ENCODE results near the gene SEC11A. TPM values are rescaled to one million over a fixed set of nuclear protein-coding genes. Genes with fewer than 3 reads are reported as not detected.
A peak's percentile ranks its signal among the peaks of the same experiment; 100 is the strongest.
"Not testable (repeated sequence)": the region's sequence is repeated elsewhere in the genome, so short reads cannot be mapped to it uniquely, and the experiment has no call there.

SEC11A gene
- total RNA-seq, 1 experiment from 2014 or later, result 354 TPM

- DNase-seq (ENCODE audit: low spot score), result no peak
- in situ Hi-C loops (cut with HindIII; ENCODE audit: low sequenced_read_pairs), result no loop called here
These were observed 25.6 kb downstream of the SEC11A start for GRCh38 chr15:84690342-84690741.

GRCh38 chr15:84689858-84690257, 26.1 kb downstream of the SEC11A start:
- no peak for DNase-seq (ENCODE audit: low spot score)
- in situ Hi-C loops (cut with HindIII; ENCODE audit: low sequenced_read_pairs), result no loop called here

GRCh38 chr15:84686446-84686845, 29.5 kb downstream of the SEC11A start:
- in situ Hi-C loops (cut with HindIII; ENCODE audit: low sequenced_read_pairs), result not testable (repeated sequence)

GRCh38 chr15:84685304-84685703, 30.6 kb downstream of the SEC11A start:
- DNase-seq (ENCODE audit: low spot score), result no peak
- in situ Hi-C loops (cut with HindIII; ENCODE audit: low sequenced_read_pairs), result no loop called here

More at GRCh38 chr15:84686446-84686845, 29.5 kb downstream of the SEC11A start:
- DNase-seq (ENCODE audit: low spot score), result not testable (repeated sequence)

GRCh38 chr15:84684092-84684491, 31.8 kb downstream of the SEC11A start:
- no peak for DNase-seq (ENCODE audit: low spot score)
- in situ Hi-C loops (cut with HindIII; ENCODE audit: low sequenced_read_pairs), result no loop called here

- in situ Hi-C loops (cut with HindIII; ENCODE audit: low sequenced_read_pairs), result no loop called here
These were observed 34.1 kb downstream of the SEC11A start for GRCh38 chr15:84681831-84682230.

GRCh38 chr15:84671211-84671610, 44.7 kb downstream of the SEC11A start:
- no peak for DNase-seq (ENCODE audit: low spot score)
- in situ Hi-C loops (cut with HindIII; ENCODE audit: low sequenced_read_pairs), result no loop called here

More at GRCh38 chr15:84681831-84682230, 34.1 kb downstream of the SEC11A start:
- DNase-seq (ENCODE audit: low spot score), result no peak

- in situ Hi-C loops (cut with HindIII; ENCODE audit: low sequenced_read_pairs), result no loop called here
- no peak for DNase-seq (ENCODE audit: low spot score)
These were observed 46.2 kb downstream of the SEC11A start for GRCh38 chr15:84669726-84670125.

GRCh38 chr15:84668221-84668982, 47.5 kb downstream of the SEC11A start:
- no peak for DNase-seq (ENCODE audit: low spot score)
- in situ Hi-C loops (cut with HindIII; ENCODE audit: low sequenced_read_pairs), result no loop called here

GRCh38 chr15:84666373-84666772, 49.6 kb downstream of the SEC11A start:
- in situ Hi-C loops (cut with HindIII; ENCODE audit: low sequenced_read_pairs), result no loop called here
- no peak for DNase-seq (ENCODE audit: low spot score)

- no peak for DNase-seq (ENCODE audit: low spot score)
- in situ Hi-C loops (cut with HindIII; ENCODE audit: low sequenced_read_pairs), result no loop called here
These were observed 54.9 kb downstream of the SEC11A start for GRCh38 chr15:84661001-84661400.

GRCh38 chr15:84659904-84660781, 55.8 kb downstream of the SEC11A start:
- in situ Hi-C loops (cut with HindIII; ENCODE audit: low sequenced_read_pairs), result no loop called here
- DNase-seq (ENCODE audit: low spot score), result no peak

GRCh38 chr15:84658788-84659411, 57.0 kb downstream of the SEC11A start:
- DNase-seq (ENCODE audit: low spot score), result no peak
- in situ Hi-C loops (cut with HindIII; ENCODE audit: low sequenced_read_pairs), result no loop called here

GRCh38 chr15:84658080-84658787, 57.7 kb downstream of the SEC11A start, which contains the start of gene NMB:
TSS of gene NMB (minus strand) at chr15:84658199. CDS start at chr15:84658152, 47 bp downstream.
- DNase-seq (ENCODE audit: low spot score), result peak; percentile 59
- in situ Hi-C loops (cut with HindIII; ENCODE audit: low sequenced_read_pairs), result no loop called here

- in situ Hi-C loops (cut with HindIII; ENCODE audit: low sequenced_read_pairs), result no loop called here
- no peak for DNase-seq (ENCODE audit: low spot score)
These were observed 58.2 kb downstream of the SEC11A start for GRCh38 chr15:84657748-84658079.

GRCh38 chr15:84656972-84657371, 59.0 kb downstream of the SEC11A start:
- in situ Hi-C loops (cut with HindIII; ENCODE audit: low sequenced_read_pairs), result no loop called here
- no peak for DNase-seq (ENCODE audit: low spot score)

- peak; percentile 82 for DNase-seq (ENCODE audit: low spot score)
- in situ Hi-C loops (cut with HindIII; ENCODE audit: low sequenced_read_pairs), result no loop called here
These were observed 61.1 kb downstream of the SEC11A start for GRCh38 chr15:84654689-84655453.

GRCh38 chr15:84653910-84654688, 61.8 kb downstream of the SEC11A start, which contains the start of gene WDR73:
TSS of gene WDR73 (minus strand) at chr15:84654283. CDS start at chr15:84654274, 9 bp downstream.
- in situ Hi-C loops (cut with HindIII; ENCODE audit: low sequenced_read_pairs), result no loop called here
- peak; percentile 97 for DNase-seq (ENCODE audit: low spot score)

Data from G401 (cell line).